Effector memory CD4-positive, alpha-beta T cell (primary cell): Measurements from ENCODE around the gene MAPK8.

ENCODE experiments used
- DNase-seq, 3 donors: peaks; one replicate each; pipeline ENCODE4 v3.0.0-alpha.2; 2020
- H3K27ac ChIP-seq: 2 replicates; pipeline ENCODE4 v1.7.0; 2013; ENCODE audit warnings: mild to moderate bottlenecking, low read length, moderate library complexity; ENCODE audit not compliant: insufficient read depth, poor library complexity, severe bottlenecking
- H3K27me3 ChIP-seq: replicated peaks from 2 replicates; pipeline ENCODE4 v1.7.0; 2013; ENCODE audit warnings: mild to moderate bottlenecking, low read length; ENCODE audit not compliant: insufficient read depth, control insufficient read depth, poor library complexity, severe bottlenecking
- H3K36me3 ChIP-seq: 2 replicates; pipeline ENCODE4 v1.7.0; 2013; ENCODE audit warnings: mild to moderate bottlenecking, low read length, moderate library complexity; ENCODE audit not compliant: control insufficient read depth, insufficient read depth
- H3K4me1 ChIP-seq: 2 replicates; pipeline ENCODE4 v1.7.0; 2013; ENCODE audit warnings: low read length, mild to moderate bottlenecking; ENCODE audit not compliant: control insufficient read depth, insufficient read depth, poor library complexity, severe bottlenecking
- H3K4me3 ChIP-seq: 2 replicates; pipeline ENCODE4 v1.7.0; 2013; ENCODE audit warnings: low read length, low read depth, mild to moderate bottlenecking; ENCODE audit not compliant: insufficient read depth, poor library complexity, severe bottlenecking
- H3K9me3 ChIP-seq: 2 replicates; pipeline ENCODE4 v1.7.0; 2013; ENCODE audit warnings: mild to moderate bottlenecking, low read length, moderate library complexity; ENCODE audit not compliant: control insufficient read depth

Gene MAPK8

DNA sequence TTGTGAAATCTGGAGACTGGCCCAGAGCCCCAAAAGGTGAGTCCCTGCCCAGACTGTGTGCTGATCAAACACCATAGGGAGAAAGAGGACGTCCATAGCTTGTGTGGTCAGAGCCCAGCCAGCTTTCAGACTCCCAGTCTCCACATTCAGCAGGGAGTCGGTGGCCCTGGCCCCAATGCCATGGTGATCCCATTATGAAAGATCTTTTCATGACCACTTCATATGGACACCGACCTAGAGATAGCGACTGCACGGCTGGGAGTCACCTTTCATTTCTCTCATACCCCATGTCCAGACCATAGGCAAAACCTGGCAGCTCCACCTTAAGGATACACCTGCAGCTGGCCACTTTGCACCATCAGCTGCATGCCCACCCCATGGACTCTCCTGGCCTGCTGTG is 172.0 kb downstream of the MAPK8 start:
- Histone ChIP-seq H3K4me3 (no peak overlapping the region), H3K4me1 (no peaks in the 10 kb centered on the region), H3K9me3 (no peaks in the 10 kb centered on the region), H3K27ac (no peak overlapping the region), H3K27me3 (no peaks in the 10 kb centered on the region), H3K36me3 (no peaks in the 10 kb centered on the region)
- no peak for DNase-seq

DNA sequence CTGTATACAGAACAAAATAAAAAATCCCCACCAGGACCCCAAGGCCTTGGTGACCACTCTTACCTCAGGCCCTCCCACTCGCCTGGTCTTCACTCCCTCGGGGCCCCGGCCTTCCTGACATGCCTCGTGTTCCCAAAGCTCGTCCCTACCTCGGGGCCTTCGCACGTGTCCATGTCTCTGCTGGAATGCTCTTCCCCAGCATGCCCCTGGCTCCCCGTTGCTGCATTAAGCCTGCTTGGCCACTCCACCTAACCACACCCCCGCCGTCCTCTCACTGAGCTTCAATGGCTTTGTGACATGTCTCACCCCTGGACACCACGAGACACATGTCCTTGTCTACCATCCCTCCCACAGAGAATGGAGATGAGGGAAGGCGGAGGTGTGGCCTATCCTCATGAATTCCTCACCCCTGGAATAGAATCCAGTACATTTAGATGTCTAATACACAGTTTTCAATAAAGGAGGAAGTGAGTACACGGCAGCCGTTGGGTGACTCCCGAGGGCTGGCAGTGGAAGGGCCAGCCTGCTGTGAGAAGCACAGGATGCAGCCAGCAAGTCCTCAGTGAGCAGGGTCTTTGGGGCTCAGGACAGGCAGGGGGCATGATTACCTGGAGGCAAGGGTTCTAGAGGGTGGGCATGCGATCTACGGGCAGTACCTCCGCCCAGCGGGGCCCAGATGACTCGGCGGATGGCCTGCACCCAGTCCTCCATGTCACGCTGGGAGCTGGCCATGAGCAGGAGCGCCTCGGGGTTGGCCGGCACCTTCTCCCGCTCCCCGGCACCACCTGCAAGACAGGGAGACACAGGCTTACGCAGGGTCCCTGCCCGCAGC is 172.7 kb downstream of the MAPK8 start:
- Histone ChIP-seq H3K36me3 (no peaks in the 10 kb centered on the region), H3K9me3 (no peaks in the 10 kb centered on the region), H3K4me3 (no peak overlapping the region), H3K27me3 (no peaks in the 10 kb centered on the region), H3K27ac (no peak overlapping the region), H3K4me1 (no peaks in the 10 kb centered on the region)
- DNase-seq: no peak

DNA sequence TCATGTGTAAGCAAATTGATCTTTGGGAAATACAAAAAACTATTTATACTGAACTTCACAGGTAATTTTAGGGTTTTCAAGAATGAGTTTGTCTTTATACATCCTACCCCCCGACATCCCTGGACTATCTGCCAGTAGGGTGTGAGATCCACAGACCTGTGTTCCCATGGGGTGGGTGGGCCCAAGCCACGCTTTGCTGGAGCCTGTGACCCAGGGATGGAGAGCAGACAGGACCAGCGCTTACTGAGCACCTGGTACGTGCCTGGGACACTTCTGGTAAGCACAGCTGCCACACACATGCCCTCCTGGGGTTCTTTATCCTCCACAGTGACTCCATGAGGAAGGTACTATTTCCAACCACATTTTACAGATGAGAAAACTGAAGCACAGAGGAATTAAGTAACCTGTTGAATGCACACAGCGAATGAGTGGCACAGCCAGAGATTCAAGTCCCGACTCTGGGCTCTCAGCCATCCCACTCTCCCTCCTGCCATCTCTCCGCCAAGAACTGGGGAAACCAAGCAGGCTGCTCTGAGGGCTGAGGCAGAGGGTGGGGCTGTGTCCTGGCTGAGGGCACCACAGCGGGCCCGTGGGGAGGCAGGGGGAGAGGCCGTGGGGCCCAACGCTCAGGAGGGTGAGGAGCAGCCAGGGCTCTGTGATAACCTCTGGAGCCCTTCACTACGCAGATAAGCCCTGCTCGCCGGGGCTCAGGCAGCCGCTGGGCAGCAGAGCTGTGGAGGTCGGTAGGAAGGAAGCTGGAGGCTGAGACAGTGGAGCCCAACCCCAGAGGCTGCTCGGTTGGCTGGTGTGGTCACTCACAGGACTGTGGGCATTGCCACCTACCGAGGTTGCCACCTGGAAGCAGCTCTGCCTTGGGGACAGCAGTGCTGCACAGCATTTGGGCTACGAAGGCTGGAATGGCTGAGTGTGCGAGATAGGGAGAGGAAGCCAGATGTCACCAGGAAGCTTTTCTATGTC is 174.2 kb downstream of the MAPK8 start:
- H3K27ac ChIP-seq: no peak overlapping the region
- DNase-seq: no peak

DNA sequence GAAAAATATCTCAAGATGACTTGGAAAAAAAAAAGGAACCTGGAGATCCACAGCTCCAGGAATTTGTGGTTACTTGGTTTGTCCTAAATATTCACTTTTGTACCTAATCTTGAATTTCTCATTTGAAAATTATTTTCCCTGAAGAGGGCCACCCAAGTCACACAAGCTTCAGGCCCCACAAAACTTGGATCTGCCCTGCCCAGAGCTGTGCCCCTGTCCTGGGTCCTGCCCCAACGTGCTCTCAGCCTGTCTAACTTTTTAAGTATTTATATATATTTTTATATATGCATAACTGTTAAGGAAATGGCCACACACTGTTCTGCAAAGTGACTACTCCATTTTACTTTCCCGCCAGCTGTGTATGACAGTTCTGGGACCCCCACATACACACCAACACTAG is 174.9 kb downstream of the MAPK8 start:
- Histone ChIP-seq H3K27ac (no peak overlapping the region), H3K4me1 (no peaks in the 10 kb centered on the region), H3K4me3 (no peak overlapping the region), H3K27me3 (no peaks in the 10 kb centered on the region), H3K36me3 (no peaks in the 10 kb centered on the region), H3K9me3 (no peaks in the 10 kb centered on the region)
- no peak for DNase-seq

More for the DNA sequence above, 174.2 kb downstream of the MAPK8 start:
- Histone ChIP-seq H3K9me3 (no peaks in the 10 kb centered on the region), H3K36me3 (no peaks in the 10 kb centered on the region), H3K27me3 (no peaks in the 10 kb centered on the region), H3K4me1 (no peaks in the 10 kb centered on the region), H3K4me3 (no peak overlapping the region)

DNA sequence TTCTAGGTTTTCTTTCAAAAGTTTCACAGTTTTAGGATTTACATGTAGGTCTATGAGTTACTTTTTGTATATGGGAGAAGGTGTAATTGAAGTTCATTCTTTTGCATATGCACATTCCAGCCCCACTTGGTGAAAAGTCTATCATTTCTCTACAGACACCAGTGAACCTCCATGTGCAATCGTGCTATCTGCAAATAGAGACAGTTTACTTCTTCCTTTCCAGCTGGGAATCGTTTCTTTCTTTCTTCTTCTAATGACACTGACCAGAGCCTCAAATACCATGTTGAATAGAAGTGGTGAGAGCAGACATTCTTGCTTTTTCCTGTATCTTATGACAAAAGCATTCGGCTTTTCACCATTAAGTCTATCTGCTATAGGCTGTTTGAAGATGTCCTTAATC is 175.7 kb downstream of the MAPK8 start:
- H3K4me3 ChIP-seq: no peak overlapping the region
- H3K4me1 ChIP-seq: no peaks in the 10 kb centered on the region

DNA sequence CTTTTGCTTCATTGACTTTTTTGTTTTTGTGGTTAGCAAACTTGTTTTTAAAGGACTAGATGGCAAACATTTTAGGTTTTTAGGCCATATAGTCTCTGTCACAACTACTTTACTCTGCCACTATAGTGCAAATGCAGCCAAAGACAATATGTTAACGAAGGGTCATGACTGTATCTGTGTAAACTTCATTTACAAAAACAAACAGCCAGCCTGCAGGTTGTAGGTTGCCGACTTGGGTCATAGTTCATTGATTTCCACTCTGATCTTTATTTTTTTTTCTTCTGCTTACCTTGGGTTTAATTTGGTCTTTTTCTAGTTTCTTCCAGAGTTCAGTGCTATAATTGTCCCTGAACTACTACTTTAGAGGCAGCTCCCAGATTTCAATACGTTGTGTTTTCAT is 178.4 kb downstream of the MAPK8 start:
- no peaks in the 10 kb centered on the region for H3K27me3 ChIP-seq
- DNase-seq: no peak
- H3K9me3 ChIP-seq: no peaks in the 10 kb centered on the region
- H3K36me3 ChIP-seq: no peaks in the 10 kb centered on the region
- H3K4me3 ChIP-seq: no peak overlapping the region
- H3K4me1 ChIP-seq: no peaks in the 10 kb centered on the region
- no peak overlapping the region for H3K27ac ChIP-seq

More for the DNA sequence above, 175.7 kb downstream of the MAPK8 start:
- Histone ChIP-seq H3K9me3 (no peaks in the 10 kb centered on the region), H3K36me3 (no peaks in the 10 kb centered on the region), H3K27ac (no peak overlapping the region), H3K27me3 (no peaks in the 10 kb centered on the region)
- DNase-seq: no peak

DNA sequence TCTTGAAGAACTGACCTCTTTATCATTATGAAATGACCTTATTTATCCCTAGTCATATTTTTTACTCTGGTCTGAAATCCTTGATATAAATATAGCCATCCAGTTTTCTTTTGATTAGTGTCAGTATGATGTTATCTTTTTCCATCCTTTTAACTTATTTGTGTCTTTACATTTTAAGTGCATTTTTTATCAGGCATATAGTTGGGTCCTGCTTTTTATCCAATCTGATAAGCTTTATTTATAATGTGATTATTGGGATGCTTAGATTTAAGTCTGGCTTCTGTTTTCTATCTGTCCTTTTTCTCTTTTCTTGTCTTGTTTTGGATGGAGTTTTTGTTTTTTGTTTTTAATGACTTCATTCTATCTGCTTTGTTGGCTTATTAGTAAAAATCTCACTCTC is 179.2 kb downstream of the MAPK8 start:
- H3K9me3 ChIP-seq: no peaks in the 10 kb centered on the region
- no peaks in the 10 kb centered on the region for H3K4me1 ChIP-seq
- H3K36me3 ChIP-seq: no peaks in the 10 kb centered on the region
- H3K4me3 ChIP-seq: no peak overlapping the region
- no peaks in the 10 kb centered on the region for H3K27me3 ChIP-seq
- no peak overlapping the region for H3K27ac ChIP-seq
- no peak for DNase-seq

DNA sequence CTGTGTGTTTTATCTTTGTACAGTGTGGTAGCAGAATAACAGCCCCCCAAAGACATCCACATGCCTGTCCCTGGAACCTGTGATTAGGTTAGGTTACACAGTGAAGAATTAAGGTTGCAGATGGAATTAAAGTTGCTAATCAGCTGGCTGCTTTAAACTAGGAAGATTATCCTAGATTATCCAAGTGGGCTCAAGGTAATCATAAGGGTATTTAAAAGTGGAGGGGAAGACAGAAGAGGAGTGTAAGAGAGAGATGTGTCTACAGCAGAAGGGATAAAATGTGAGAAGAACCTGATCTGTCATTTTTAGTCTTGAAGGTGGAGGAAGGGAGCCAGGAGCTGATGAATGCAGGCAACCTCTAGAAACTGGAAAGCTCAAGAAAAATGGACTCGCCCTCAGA is 180.8 kb downstream of the MAPK8 start:
- Histone ChIP-seq H3K4me1 (no peaks in the 10 kb centered on the region), H3K9me3 (no peaks in the 10 kb centered on the region), H3K27ac (no peak overlapping the region), H3K27me3 (no peaks in the 10 kb centered on the region), H3K36me3 (no peaks in the 10 kb centered on the region), H3K4me3 (no peak overlapping the region)
- DNase-seq: no peak
